GM23338 (cell line): ENCODE data around the gene DOCK11. TPM values are rescaled to one million over a fixed set of nuclear protein-coding genes. Genes with fewer than 3 reads are reported as not detected.

Source experiments
- ATAC-seq: fragments of 200-7000 bp; cut with Tn5 transposase; 3 replicates; pipeline ENCODE4 v1.9.1; 2020
- DNase-seq: peaks from one replicate; pipeline ENCODE4 v3.0.0-alpha.2; 2015; ENCODE audit warnings: low spot score
- H2AFZ ChIP-seq: fragments of 200-600 bp; sonication (generic); 2 replicates; pipeline ENCODE4 v1.8.0; 2016; ENCODE audit warnings: antibody characterized with exemption, mild to moderate bottlenecking, moderate library complexity
- H3F3A ChIP-seq: fragments of 200-600 bp; sonication (generic); replicated peaks from 2 replicates; pipeline ENCODE4 v1.8.0; 2017; ENCODE audit warnings: antibody characterized with exemption, mixed run types, low read depth
- H3K27ac ChIP-seq: fragments of 200-600 bp; sonication (generic); 2 replicates; pipeline ENCODE4 v1.6.1; 2016; ENCODE audit warnings: low read depth
- H3K27me3 ChIP-seq: fragments of 200-600 bp; sonication (generic); 2 replicates; pipeline ENCODE4 v1.8.0; 2016; ENCODE audit warnings: mild to moderate bottlenecking, mixed run types, moderate library complexity; ENCODE audit not compliant: insufficient read depth
- H3K36me3 ChIP-seq: fragments of 200-600 bp; sonication (generic); 2 replicates; pipeline ENCODE4 v1.8.0; 2016; ENCODE audit warnings: mild to moderate bottlenecking; ENCODE audit not compliant: insufficient read depth
- H3K4me1 ChIP-seq: fragments of 200-600 bp; sonication (generic); 2 replicates; pipeline ENCODE4 v1.8.0; 2016; ENCODE audit warnings: mild to moderate bottlenecking, moderate library complexity; ENCODE audit not compliant: insufficient read depth
- H3K4me2 ChIP-seq: fragments of 200-600 bp; sonication (generic); 2 replicates; pipeline ENCODE4 v1.7.1; 2017; ENCODE audit warnings: mixed run types
- H3K4me3 ChIP-seq: fragments of 200-600 bp; sonication (generic); 2 replicates; pipeline ENCODE4 v1.6.1; 2016; ENCODE audit warnings: mixed run types
- H3K79me2 ChIP-seq: fragments of 200-600 bp; sonication (generic); replicated peaks from 2 replicates; pipeline ENCODE4 v1.8.0; 2017; ENCODE audit warnings: mild to moderate bottlenecking; ENCODE audit not compliant: insufficient read depth
- H3K9me2 ChIP-seq: fragments of 200-600 bp; sonication (generic); 2 replicates; pipeline ENCODE4 v1.8.0; 2017; ENCODE audit not compliant: insufficient read depth
- H4K20me1 ChIP-seq: fragments of 200-600 bp; sonication (generic); replicated peaks from 2 replicates; pipeline ENCODE4 v1.8.0; 2017; ENCODE audit warnings: mild to moderate bottlenecking; ENCODE audit not compliant: insufficient read depth
- H3K27ac Mint-ChIP-seq: 2 replicates; pipeline ENCODE4 v1.8.0; 2020; ENCODE audit warnings: inconsistent platforms, mild to moderate bottlenecking, moderate library complexity, mixed read lengths
- H3K27me3 Mint-ChIP-seq: 3 replicates; pipeline ENCODE4 v1.8.0; 2022; ENCODE audit warnings: low read depth, mild to moderate bottlenecking, moderate library complexity, mixed read lengths, inconsistent platforms; ENCODE audit not compliant: insufficient read depth, poor library complexity
- H3K36me3 Mint-ChIP-seq: 3 replicates; pipeline ENCODE4 v1.8.0; 2021; ENCODE audit warnings: low read depth, mild to moderate bottlenecking, inconsistent platforms, moderate library complexity, mixed read lengths
- H3K4me1 Mint-ChIP-seq: 3 replicates; pipeline ENCODE4 v1.8.0; 2020; ENCODE audit warnings: mild to moderate bottlenecking, inconsistent platforms, mixed read lengths
- H3K4me3 Mint-ChIP-seq: 3 replicates; pipeline ENCODE4 v1.8.0; 2021; ENCODE audit warnings: moderate library complexity, mild to moderate bottlenecking, inconsistent platforms, mixed read lengths
- H3K9me3 Mint-ChIP-seq: 3 replicates; pipeline ENCODE4 v1.8.0; 2020; ENCODE audit warnings: moderate library complexity, mild to moderate bottlenecking, inconsistent platforms, mixed read lengths
- CREB1 ChIP-seq: fragments of 250-450 bp; sonication (Bioruptor Pico); IDR thresholded peaks from 2 replicates; pipeline ENCODE4 v1.5.0; 2020; ENCODE audit warnings: low read depth, mild to moderate bottlenecking, moderate library complexity
- EZH2 ChIP-seq: fragments of 200-600 bp; sonication (generic); IDR thresholded peaks from one replicate; pipeline ENCODE4 v1.8.0; 2017; ENCODE audit warnings: antibody characterized with exemption, mild to moderate bottlenecking, low read depth; ENCODE audit not compliant: unreplicated experiment
- JUNB ChIP-seq: IDR thresholded peaks from one replicate; pipeline ENCODE4 v1.6.1; 2016; ENCODE audit warnings: antibody characterized with exemption; ENCODE audit not compliant: unreplicated experiment
- POLR2AphosphoS5 ChIP-seq: IDR thresholded peaks from 2 replicates; pipeline ENCODE4 v1.6.1; 2016; ENCODE audit warnings: antibody characterized with exemption, low read depth
- STAT1 ChIP-seq: IDR thresholded peaks from one replicate; pipeline ENCODE4 v1.6.1; 2016; ENCODE audit warnings: antibody characterized with exemption; ENCODE audit not compliant: unreplicated experiment
- ZNF114 ChIP-seq: fragments of 250-450 bp; sonication (Bioruptor Pico); IDR thresholded peaks from 2 replicates; pipeline ENCODE4 v1.5.0; 2020; ENCODE audit warnings: mild to moderate bottlenecking, moderate library complexity
- ZNF331 ChIP-seq: fragments of 250-450 bp; sonication (Bioruptor Pico); IDR thresholded peaks from 2 replicates; pipeline ENCODE4 v1.5.0; 2020; ENCODE audit warnings: low read depth, mild to moderate bottlenecking, moderate library complexity
- ZNF462 ChIP-seq: fragments of 250-450 bp; sonication (Bioruptor Pico); IDR thresholded peaks from 2 replicates; pipeline ENCODE4 v1.5.0; 2020; ENCODE audit warnings: mild to moderate bottlenecking, moderate library complexity
- polyA plus RNA-seq: library from polyadenylated mRNA; unstranded; fragments of >200 nt; fragmentation: Nextera tagmentation; extraction: Ambion mirVana; gene quantifications from 2 replicates; pipeline ENCODE4 v1.2.1, GENCODE V29; 2016
- total RNA-seq: library from RNA; depleted of rRNA; stranded (reverse); fragments of >200 nt; shearing (Covaris generic); gene quantifications from 2 replicates; pipeline ENCODE4 v1.2.3, GENCODE V29; 2014
- TF ChIP-seq, protein P1 (sequence below), 2 experiments: fragments of 200-600 bp in 1 of 2; sonication (generic) in 1 of 2; conservative IDR thresholded peaks; 2 replicates each; pipeline versions ENCODE4 v1.5.1 to v1.6.1; 2016 to 2017; ENCODE audit warnings: antibody characterized with exemption in 2 of 2, low read depth in 2 of 2, mild to moderate bottlenecking in 2 of 2, moderate library complexity in 1 of 2
- TF ChIP-seq, protein P2 (sequence below): IDR thresholded peaks from 2 replicates; pipeline ENCODE4 v1.6.1; 2016; ENCODE audit warnings: antibody characterized with exemption

DOCK11 gene
- total and polyA plus RNA-seq, 2 experiments from 2014 or later = 6.0 to 12.3 TPM

- H3K27ac ChIP-seq = no peak overlapping the region
- H4K20me1 ChIP-seq = no peaks in the 10 kb centered on the region
- no peak overlapping the region for H3K27ac Mint-ChIP-seq
- H3K27me3 Mint-ChIP-seq = no peaks in the 10 kb centered on the region
- H3F3A ChIP-seq = no peaks in the 10 kb centered on the region
- H3K4me1 Mint-ChIP-seq = no peaks in the 10 kb centered on the region
- no peak overlapping the region for H3K4me3 Mint-ChIP-seq
- H3K9me2 ChIP-seq = no peaks in the 10 kb centered on the region
- no peaks in the 10 kb centered on the region for H3K4me1 ChIP-seq
- H3K36me3 ChIP-seq = no peaks in the 10 kb centered on the region
- DNase-seq = no peak
- no peaks in the 10 kb centered on the region for H3K9me3 Mint-ChIP-seq
- TF ChIP-seq POLR2AphosphoS5 = no peak
- TF ChIP-seq, protein P1, sequence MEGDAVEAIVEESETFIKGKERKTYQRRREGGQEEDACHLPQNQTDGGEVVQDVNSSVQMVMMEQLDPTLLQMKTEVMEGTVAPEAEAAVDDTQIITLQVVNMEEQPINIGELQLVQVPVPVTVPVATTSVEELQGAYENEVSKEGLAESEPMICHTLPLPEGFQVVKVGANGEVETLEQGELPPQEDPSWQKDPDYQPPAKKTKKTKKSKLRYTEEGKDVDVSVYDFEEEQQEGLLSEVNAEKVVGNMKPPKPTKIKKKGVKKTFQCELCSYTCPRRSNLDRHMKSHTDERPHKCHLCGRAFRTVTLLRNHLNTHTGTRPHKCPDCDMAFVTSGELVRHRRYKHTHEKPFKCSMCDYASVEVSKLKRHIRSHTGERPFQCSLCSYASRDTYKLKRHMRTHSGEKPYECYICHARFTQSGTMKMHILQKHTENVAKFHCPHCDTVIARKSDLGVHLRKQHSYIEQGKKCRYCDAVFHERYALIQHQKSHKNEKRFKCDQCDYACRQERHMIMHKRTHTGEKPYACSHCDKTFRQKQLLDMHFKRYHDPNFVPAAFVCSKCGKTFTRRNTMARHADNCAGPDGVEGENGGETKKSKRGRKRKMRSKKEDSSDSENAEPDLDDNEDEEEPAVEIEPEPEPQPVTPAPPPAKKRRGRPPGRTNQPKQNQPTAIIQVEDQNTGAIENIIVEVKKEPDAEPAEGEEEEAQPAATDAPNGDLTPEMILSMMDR (conservative IDR thresholded peaks at IDR 0.05; ENCODE audit: low read depth in 2 of 2) = no peak
- TF ChIP-seq JUNB = no peak
- no peak for TF ChIP-seq STAT1
- TF ChIP-seq ZNF331 (CRISPR knock-in tag) = no peak
- no peak for TF ChIP-seq CREB1 (CRISPR knock-in tag)
- TF ChIP-seq, protein P2, sequence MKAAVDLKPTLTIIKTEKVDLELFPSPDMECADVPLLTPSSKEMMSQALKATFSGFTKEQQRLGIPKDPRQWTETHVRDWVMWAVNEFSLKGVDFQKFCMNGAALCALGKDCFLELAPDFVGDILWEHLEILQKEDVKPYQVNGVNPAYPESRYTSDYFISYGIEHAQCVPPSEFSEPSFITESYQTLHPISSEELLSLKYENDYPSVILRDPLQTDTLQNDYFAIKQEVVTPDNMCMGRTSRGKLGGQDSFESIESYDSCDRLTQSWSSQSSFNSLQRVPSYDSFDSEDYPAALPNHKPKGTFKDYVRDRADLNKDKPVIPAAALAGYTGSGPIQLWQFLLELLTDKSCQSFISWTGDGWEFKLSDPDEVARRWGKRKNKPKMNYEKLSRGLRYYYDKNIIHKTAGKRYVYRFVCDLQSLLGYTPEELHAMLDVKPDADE = no peak
- no peak for TF ChIP-seq EZH2
- TF ChIP-seq ZNF462 (CRISPR knock-in tag) = no peak
- no peak for TF ChIP-seq ZNF114 (CRISPR knock-in tag)
- ATAC-seq = no peak
- no peak overlapping the region for H2AFZ ChIP-seq
- H3K4me2 ChIP-seq = no peak overlapping the region
- H3K27me3 ChIP-seq = no peaks in the 10 kb centered on the region
- H3K4me3 ChIP-seq = no peak overlapping the region
- no peaks in the 10 kb centered on the region for H3K36me3 Mint-ChIP-seq
- H3K79me2 ChIP-seq = no peaks in the 10 kb centered on the region
Measured at GRCh38 chrX:118675966-118676349, 180.3 kb downstream of the DOCK11 start.
